GM23248 (cell line): Measurements from ENCODE around the gene ANAPC2. TPM values are rescaled to one million over a fixed set of nuclear protein-coding genes. Genes with fewer than 3 reads are reported as not detected.

ENCODE experiments used
- DNase-seq: peaks from one replicate; pipeline ENCODE4 v3.0.0-alpha.2; 2015
- H2AFZ ChIP-seq: fragments of 200-600 bp; sonication (generic); 2 replicates; pipeline ENCODE4 v1.6.1; 2016; ENCODE audit warnings: antibody characterized with exemption
- H3F3A ChIP-seq: fragments of 200-600 bp; sonication (generic); 2 replicates; pipeline ENCODE4 v1.6.1; 2016; ENCODE audit warnings: mild to moderate bottlenecking, antibody characterized with exemption, mixed run types; ENCODE audit not compliant: insufficient read depth
- H3K27ac ChIP-seq: fragments of 200-600 bp; sonication (generic); 2 replicates; pipeline ENCODE4 v1.5.1; 2016; ENCODE audit warnings: mild to moderate bottlenecking
- H3K27me3 ChIP-seq: fragments of 200-600 bp; sonication (generic); replicated peaks from 2 replicates; pipeline ENCODE4 v1.6.1; 2016; ENCODE audit warnings: mild to moderate bottlenecking; ENCODE audit not compliant: insufficient read depth
- H3K36me3 ChIP-seq: fragments of 200-600 bp; sonication (generic); 2 replicates; pipeline ENCODE4 v1.6.1; 2016; ENCODE audit warnings: low read depth, mild to moderate bottlenecking
- H3K4me1 ChIP-seq: fragments of 200-600 bp; sonication (generic); 2 replicates; pipeline ENCODE4 v1.6.1; 2016; ENCODE audit warnings: mild to moderate bottlenecking; ENCODE audit not compliant: insufficient read depth
- H3K4me2 ChIP-seq: fragments of 200-600 bp; sonication (generic); one replicate; pipeline ENCODE4 v1.6.1; 2016; ENCODE audit warnings: mild to moderate bottlenecking; ENCODE audit not compliant: unreplicated experiment
- H3K4me3 ChIP-seq: fragments of 200-600 bp; sonication (generic); 2 replicates; pipeline ENCODE4 v1.5.1; 2016; ENCODE audit warnings: mild to moderate bottlenecking
- H3K79me2 ChIP-seq: fragments of 200-600 bp; sonication (generic); 2 replicates; pipeline ENCODE4 v1.6.1; 2016; ENCODE audit warnings: mild to moderate bottlenecking; ENCODE audit not compliant: insufficient read depth
- H3K9ac ChIP-seq: fragments of 200-600 bp; sonication (generic); 2 replicates; pipeline ENCODE4 v1.6.1; 2016; ENCODE audit warnings: mild to moderate bottlenecking
- H3K9me2 ChIP-seq: fragments of 200-600 bp; sonication (generic); 2 replicates; pipeline ENCODE4 v1.6.1; 2016; ENCODE audit warnings: mixed run types, mild to moderate bottlenecking, moderate library complexity; ENCODE audit not compliant: insufficient read depth
- H3K9me3 ChIP-seq: fragments of 200-600 bp; sonication (generic); one replicate; pipeline ENCODE4 v1.6.1; 2017; ENCODE audit warnings: low read depth
- H4K20me1 ChIP-seq: fragments of 200-600 bp; sonication (generic); 2 replicates; pipeline ENCODE4 v1.6.0; 2016; ENCODE audit not compliant: insufficient read depth
- EZH2 ChIP-seq: fragments of 200-600 bp; sonication (generic); IDR thresholded peaks from 2 replicates; pipeline ENCODE4 v1.6.1; 2018; ENCODE audit warnings: antibody characterized with exemption, mild to moderate bottlenecking; ENCODE audit not compliant: insufficient read depth, poor library complexity, severe bottlenecking
- EZH2phosphoT487 ChIP-seq: fragments of 200-600 bp; sonication (generic); IDR thresholded peaks from 2 replicates; pipeline ENCODE4 v1.6.1; 2018; ENCODE audit warnings: antibody characterized with exemption, moderate library complexity, mild to moderate bottlenecking, low read depth; ENCODE audit not compliant: insufficient read depth
- WGBS, 2 experiments: methylation state at CpG; one replicate each; pipeline ENCODE4 v1.1.6; 2015 to 2017; ENCODE audit warnings: low lambda C conversion rate in 2 of 2, low coverage in 1 of 2; ENCODE audit errors: missing lambda C conversion rate in 2 of 2; 5-methylcytosine and 5-hydroxymethylcytosine counted together
- in situ Hi-C: fragments of 300-500 bp; cut with MboI; formaldehyde crosslinking; loops from 2 replicates; pipeline ENCODE4 v1.15.0; 2020
- polyA plus RNA-seq: library from polyadenylated mRNA; unstranded; fragments of >200 nt; fragmentation: Nextera tagmentation; extraction: Ambion mirVana; gene quantifications from 2 replicates; pipeline ENCODE4 v1.2.1, GENCODE V29; 2016
- total RNA-seq: library from RNA; depleted of rRNA; stranded (reverse); fragments of >200 nt; shearing (Covaris generic); gene quantifications from 2 replicates; pipeline ENCODE4 v1.2.3, GENCODE V29; 2014

ANAPC2 gene
- total and polyA plus RNA-seq, 2 experiments from 2014 or later: 13.6 to 24.0 TPM

DNA sequence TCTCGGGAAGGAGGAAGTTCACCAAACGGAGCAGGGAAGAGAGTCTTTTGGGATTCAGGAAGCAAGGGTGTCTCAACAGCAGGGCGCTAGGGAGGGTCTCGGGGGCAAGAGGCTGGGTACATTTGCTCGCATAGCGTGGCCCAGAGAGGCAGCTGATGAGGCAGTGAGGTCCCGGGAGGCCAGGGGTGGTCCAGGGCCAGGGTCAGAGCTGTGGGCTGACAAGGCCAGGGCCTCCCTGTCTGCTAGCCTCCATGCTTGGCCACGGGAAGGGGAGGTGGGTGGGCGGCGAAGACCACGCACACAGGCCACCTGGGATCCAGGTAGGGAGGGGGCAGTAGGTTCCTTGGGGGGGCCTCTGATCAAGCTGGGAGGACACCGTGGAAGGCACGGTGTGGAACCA lies 23.2 kb upstream of the ANAPC2 start:
- no peak for TF ChIP-seq EZH2
- TF ChIP-seq EZH2phosphoT487: no peak
- Histone ChIP-seq H3K36me3 (no peaks in the 10 kb centered on the region), H3K9me2 (no peaks in the 10 kb centered on the region), H4K20me1 (no peaks in the 10 kb centered on the region), H3K27ac (no peak overlapping the region), H3K9ac (no peak overlapping the region), H3K4me2 (no peak overlapping the region), H2AFZ (no peak overlapping the region), H3K27me3 (no peaks in the 10 kb centered on the region), H3K79me2 (peaks cover 10% of the 10 kb centered on the region), H3K4me1 (peaks cover 2% of the 10 kb centered on the region), H3F3A (no peaks in the 10 kb centered on the region), H3K4me3 (no peak overlapping the region), H3K9me3 (no peaks in the 10 kb centered on the region)
- 79 to 84% methylated on average over 11 to 13 of the region's 13 CpGs for WGBS, 2 experiments
- no peak for DNase-seq
- in situ Hi-C loops: loop anchor here (10.0 kb wide), 1 partner anchor 87 kb away; no protein-coding TSS in a partner anchor

DNA sequence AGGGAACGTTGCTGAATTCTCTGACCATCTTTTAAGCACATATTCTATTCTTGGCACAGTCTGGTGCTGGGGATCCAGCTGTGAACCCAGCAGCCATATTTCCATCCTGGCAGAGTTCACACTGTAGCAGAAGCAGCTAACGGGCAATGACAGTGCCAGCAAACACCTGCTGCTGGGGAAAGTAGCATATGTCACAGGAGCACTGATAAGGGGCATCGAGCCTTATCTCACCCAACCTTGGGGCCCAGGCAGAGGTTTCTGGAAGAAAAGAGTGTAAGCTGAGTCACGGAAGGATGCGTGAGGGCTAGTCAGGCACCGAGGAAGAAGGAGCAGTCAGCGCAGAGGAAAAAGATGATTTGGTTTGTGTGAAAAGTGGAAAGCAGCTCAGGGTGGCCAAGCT lies 18.2 kb upstream of the ANAPC2 start:
- Histone ChIP-seq H2AFZ (no peak overlapping the region), H3K9me2 (no peaks in the 10 kb centered on the region), H3K79me2 (peaks cover 57% of the 10 kb centered on the region), H3K4me2 (peak overlapping the region; percentile 93), H3K4me1 (peaks cover 14% of the 10 kb centered on the region), H3K36me3 (no peaks in the 10 kb centered on the region), H4K20me1 (no peaks in the 10 kb centered on the region), H3K9me3 (no peaks in the 10 kb centered on the region), H3F3A (no peaks in the 10 kb centered on the region; the same call in 1 of the 2 replicates), H3K27ac (no peak overlapping the region), H3K27me3 (no peaks in the 10 kb centered on the region), H3K9ac (peak overlapping the region; percentile 92), H3K4me3 (peak overlapping the region; percentile 89)
- in situ Hi-C loops: no loop called here
- 88 to 93% methylated on average over 7 of the region's 7 CpGs for WGBS, 2 experiments
- DNase-seq: no peak
- TF ChIP-seq EZH2phosphoT487 (no peak), EZH2 (no peak)

DNA sequence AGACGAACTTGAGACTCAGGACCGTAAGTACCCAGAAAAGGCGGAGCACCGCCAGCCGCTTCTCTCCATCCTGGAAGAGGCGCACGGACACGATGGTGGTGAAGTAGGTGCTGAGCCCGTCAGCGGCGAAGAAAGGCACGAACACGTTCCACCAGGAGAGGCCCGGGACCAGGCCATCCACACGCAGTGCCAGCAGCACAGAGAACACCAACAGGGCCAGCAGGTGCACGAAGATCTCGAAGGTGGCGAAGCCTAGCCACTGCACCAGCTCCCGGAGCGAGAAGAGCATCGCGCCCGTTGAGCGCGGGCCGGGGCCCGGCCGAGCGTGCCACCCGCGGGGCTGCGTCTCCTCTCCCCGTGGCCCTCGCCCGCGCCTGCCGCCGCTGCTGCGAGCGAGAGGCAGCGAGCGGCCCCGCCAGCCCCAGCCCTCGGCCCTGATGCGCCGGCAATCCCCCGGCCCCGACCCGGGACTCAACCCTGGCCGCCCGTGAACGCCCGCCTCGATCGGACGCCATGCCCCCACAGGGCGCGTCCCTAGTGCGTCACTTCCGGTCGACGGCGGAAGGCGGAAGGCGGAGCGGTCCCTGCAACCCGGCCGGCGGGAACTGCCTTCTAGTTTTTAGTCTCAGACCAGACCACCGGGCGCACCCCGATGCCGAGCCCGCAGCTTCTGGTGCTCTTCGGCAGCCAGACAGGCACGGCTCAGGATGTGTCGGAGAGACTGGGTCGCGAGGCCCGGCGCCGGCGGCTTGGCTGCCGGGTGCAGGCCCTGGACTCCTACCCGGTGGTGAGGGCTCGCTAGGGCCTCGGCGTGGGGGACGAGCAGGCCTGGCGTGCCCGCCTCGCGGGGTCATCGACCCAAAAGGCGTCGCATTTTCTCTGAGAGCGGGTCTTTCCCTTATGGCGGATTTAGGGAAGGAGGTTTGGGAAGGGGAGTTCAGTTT lies 17.0 kb upstream of the ANAPC2 start, which contains the start of the genes NDOR1 and TMEM203:
NDOR1 (plus strand) TSS at position 575 of the 944 bp plus-strand sequence; CDS start at position 653, 78 bp downstream.
TMEM203 (minus strand) TSS at position 523 of the 944 bp plus-strand sequence; CDS start at position 289, 234 bp downstream.
- Histone ChIP-seq H3K4me2 (peak within 1 kb of the TSS; percentile 93), H2AFZ (peak within 1 kb of the TSS; percentile 58), H3K27ac (peak within 1 kb of the TSS; percentile 44), H3K27me3 (no peaks in the 10 kb centered on the region), H3K4me1 (peaks cover 17% of the 10 kb centered on the region), H3K9me3 (no peaks in the 10 kb centered on the region), H4K20me1 (no peaks in the 10 kb centered on the region), H3F3A (no peaks in the 10 kb centered on the region; the same call in 1 of the 2 replicates), H3K4me3 (peak within 1 kb of the TSS; percentile 89), H3K36me3 (no peaks in the 10 kb centered on the region), H3K9me2 (no peaks in the 10 kb centered on the region), H3K9ac (peak within 1 kb of the TSS; percentile 92), H3K79me2 (peaks cover 63% of the 10 kb centered on the region)
- in situ Hi-C loops: no loop called here
- DNase-seq: peak; percentile 94
- 0 to 2% methylated on average over 88 to 96 of the region's 98 CpGs for WGBS, 2 experiments
- TF ChIP-seq EZH2: no peak
- TF ChIP-seq EZH2phosphoT487: no peak

DNA sequence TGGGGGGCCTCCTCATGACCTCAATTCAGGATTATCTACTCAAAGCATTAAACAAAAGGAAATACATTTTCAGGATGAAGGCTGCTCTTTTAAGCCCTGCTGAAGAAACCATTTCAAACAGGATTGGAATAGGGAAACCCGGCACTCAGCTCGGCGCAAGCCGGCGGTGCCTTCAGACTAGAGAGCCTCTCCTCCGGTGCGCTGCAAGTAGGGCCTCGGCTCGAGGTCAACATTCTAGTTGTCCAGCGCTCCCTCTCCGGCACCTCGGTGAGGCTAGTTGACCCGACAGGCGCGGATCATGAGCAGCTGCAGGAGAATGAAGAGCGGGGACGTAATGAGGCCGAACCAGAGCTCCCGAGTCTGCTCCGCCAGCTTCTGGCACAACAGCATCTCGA lies 16.4 kb upstream of the ANAPC2 start:
- TF ChIP-seq EZH2 (no peak), EZH2phosphoT487 (no peak)
- Histone ChIP-seq H3K27ac (peak overlapping the region; percentile 44), H4K20me1 (no peaks in the 10 kb centered on the region), H3F3A (no peaks in the 10 kb centered on the region; the same call in 1 of the 2 replicates), H2AFZ (peak overlapping the region; percentile 58), H3K27me3 (no peaks in the 10 kb centered on the region), H3K36me3 (no peaks in the 10 kb centered on the region), H3K4me1 (peaks cover 17% of the 10 kb centered on the region), H3K9me2 (no peaks in the 10 kb centered on the region), H3K9me3 (no peaks in the 10 kb centered on the region), H3K79me2 (peaks cover 64% of the 10 kb centered on the region), H3K9ac (peak overlapping the region; percentile 92), H3K4me2 (peak overlapping the region; percentile 86), H3K4me3 (peak overlapping the region; percentile 89)
- no peak for DNase-seq
- 7 to 10% methylated on average over 21 of the region's 21 CpGs for WGBS, 2 experiments
- in situ Hi-C loops: no loop called here
